Measurements from ENCODE around the gene LRCOL1. TPM values are rescaled to one million over a fixed set of nuclear protein-coding genes. Genes with fewer than 3 reads are reported as not detected.

LRCOL1 gene
- total and polyA plus RNA-seq, 2 of the 13 experiments (the other 11 are each of a cell fraction or from before 2014, with no cell fraction given): not detected

DNA sequence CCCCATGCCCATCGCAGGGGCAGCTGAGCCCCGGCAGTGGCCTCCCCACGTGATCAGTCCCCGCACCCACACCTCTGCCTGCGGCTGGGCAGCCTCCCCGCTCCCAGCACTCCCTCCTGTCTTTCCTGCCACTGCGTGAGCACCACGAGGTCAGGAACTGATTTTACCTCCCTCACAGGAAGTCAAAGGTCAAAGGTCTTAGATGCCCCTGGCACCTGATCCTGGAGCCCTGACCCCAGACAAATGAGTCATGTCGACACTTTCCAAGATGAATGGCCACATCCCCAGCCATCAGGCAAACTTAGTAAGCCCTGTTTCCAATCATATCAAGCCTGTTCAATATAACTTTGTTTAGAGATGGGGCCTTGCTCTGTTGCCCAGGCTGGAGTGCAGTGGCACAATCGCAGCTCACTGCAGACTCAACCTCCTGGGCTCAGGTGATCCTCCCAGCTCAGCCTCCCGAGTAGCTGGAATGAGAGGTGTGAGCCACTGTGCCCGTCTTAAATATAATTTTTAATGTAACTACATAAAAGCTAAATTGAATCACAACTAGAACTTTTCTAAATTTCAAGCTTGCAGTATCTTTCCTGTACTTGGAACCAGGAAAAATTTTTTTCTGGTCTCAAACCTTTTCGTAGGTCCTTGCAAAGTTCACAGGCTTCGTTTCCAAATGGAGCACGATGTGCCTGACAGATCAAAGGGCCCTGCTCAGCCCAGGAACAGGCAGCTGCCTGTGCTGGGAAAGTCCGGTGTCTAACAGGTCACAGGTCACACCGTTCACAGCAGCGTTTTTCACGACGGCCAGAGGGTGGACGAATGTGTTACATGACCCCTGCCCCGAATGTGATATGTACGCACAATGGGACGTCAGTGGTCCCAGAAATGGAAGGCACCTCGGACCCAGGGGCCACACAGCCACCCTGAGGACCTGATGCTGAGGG lies 1.9 kb downstream of the LRCOL1 start (continued):
- TF ChIP-seq, protein P1, sequence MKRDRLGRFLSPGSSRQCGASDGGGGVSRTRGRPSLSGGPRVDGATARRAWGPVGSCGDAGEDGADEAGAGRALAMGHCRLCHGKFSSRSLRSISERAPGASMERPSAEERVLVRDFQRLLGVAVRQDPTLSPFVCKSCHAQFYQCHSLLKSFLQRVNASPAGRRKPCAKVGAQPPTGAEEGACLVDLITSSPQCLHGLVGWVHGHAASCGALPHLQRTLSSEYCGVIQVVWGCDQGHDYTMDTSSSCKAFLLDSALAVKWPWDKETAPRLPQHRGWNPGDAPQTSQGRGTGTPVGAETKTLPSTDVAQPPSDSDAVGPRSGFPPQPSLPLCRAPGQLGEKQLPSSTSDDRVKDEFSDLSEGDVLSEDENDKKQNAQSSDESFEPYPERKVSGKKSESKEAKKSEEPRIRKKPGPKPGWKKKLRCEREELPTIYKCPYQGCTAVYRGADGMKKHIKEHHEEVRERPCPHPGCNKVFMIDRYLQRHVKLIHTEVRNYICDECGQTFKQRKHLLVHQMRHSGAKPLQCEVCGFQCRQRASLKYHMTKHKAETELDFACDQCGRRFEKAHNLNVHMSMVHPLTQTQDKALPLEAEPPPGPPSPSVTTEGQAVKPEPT (CRISPR knock-in tag; IDR thresholded peaks at IDR 0.05; ENCODE audit: low read depth): no peak
- TF ChIP-seq ZFP36L2 (CRISPR knock-in tag; IDR thresholded peaks at IDR 0.05): no peak
- no peak for TF ChIP-seq CBFB (CRISPR knock-in tag; IDR thresholded peaks at IDR 0.05)
- TF ChIP-seq RAD51 (IDR thresholded peaks at IDR 0.05; ENCODE audit: borderline replicate concordance): no peak
- TF ChIP-seq TBX2 (CRISPR knock-in tag; IDR thresholded peaks at IDR 0.05; ENCODE audit: borderline replicate concordance): peak; percentile 71
- TF ChIP-seq JDP2 (CRISPR knock-in tag; IDR thresholded peaks at IDR 0.05; ENCODE audit: borderline replicate concordance): no peak
- TF ChIP-seq, protein P2, sequence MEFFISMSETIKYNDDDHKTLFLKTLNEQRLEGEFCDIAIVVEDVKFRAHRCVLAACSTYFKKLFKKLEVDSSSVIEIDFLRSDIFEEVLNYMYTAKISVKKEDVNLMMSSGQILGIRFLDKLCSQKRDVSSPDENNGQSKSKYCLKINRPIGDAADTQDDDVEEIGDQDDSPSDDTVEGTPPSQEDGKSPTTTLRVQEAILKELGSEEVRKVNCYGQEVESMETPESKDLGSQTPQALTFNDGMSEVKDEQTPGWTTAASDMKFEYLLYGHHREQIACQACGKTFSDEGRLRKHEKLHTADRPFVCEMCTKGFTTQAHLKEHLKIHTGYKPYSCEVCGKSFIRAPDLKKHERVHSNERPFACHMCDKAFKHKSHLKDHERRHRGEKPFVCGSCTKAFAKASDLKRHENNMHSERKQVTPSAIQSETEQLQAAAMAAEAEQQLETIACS (CRISPR knock-in tag; IDR thresholded peaks at IDR 0.05): no peak
- peak; percentile 33; the same call in 1 of the 2 replicates for TF ChIP-seq PITX1 (CRISPR knock-in tag; IDR thresholded peaks at IDR 0.05)
- TF ChIP-seq, protein P3, sequence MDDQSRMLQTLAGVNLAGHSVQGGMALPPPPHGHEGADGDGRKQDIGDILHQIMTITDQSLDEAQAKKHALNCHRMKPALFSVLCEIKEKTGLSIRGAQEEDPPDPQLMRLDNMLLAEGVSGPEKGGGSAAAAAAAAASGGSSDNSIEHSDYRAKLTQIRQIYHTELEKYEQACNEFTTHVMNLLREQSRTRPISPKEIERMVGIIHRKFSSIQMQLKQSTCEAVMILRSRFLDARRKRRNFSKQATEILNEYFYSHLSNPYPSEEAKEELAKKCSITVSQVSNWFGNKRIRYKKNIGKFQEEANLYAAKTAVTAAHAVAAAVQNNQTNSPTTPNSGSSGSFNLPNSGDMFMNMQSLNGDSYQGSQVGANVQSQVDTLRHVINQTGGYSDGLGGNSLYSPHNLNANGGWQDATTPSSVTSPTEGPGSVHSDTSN (CRISPR knock-in tag; IDR thresholded peaks at IDR 0.05; ENCODE audit: borderline replicate concordance): no peak
- TF ChIP-seq ZNF790 (CRISPR knock-in tag; IDR thresholded peaks at IDR 0.05; ENCODE audit: borderline replicate concordance): no peak
- peak; percentile 69 for TF ChIP-seq ESRRA (CRISPR knock-in tag; IDR thresholded peaks at IDR 0.05; ENCODE audit: low read depth)
- TF ChIP-seq, protein P4, sequence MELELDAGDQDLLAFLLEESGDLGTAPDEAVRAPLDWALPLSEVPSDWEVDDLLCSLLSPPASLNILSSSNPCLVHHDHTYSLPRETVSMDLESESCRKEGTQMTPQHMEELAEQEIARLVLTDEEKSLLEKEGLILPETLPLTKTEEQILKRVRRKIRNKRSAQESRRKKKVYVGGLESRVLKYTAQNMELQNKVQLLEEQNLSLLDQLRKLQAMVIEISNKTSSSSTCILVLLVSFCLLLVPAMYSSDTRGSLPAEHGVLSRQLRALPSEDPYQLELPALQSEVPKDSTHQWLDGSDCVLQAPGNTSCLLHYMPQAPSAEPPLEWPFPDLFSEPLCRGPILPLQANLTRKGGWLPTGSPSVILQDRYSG (CRISPR knock-in tag; IDR thresholded peaks at IDR 0.05): no peak
- TF ChIP-seq ZNF207 (IDR thresholded peaks at IDR 0.05; ENCODE audit: borderline replicate concordance): no peak
- TF ChIP-seq MYNN (CRISPR knock-in tag; IDR thresholded peaks at IDR 0.05; ENCODE audit: low read depth): no peak
- TF ChIP-seq MYC (CRISPR knock-in tag; IDR thresholded peaks at IDR 0.05; ENCODE audit: borderline replicate concordance): peak; percentile 65
- TF ChIP-seq JUNB (CRISPR knock-in tag; IDR thresholded peaks at IDR 0.05; ENCODE audit: borderline replicate concordance): no peak
- no peak for TF ChIP-seq ADNP (CRISPR knock-in tag; IDR thresholded peaks at IDR 0.05)
- 0 out of 2 replicates have a peak, but pooled peaks have one; percentile 46 for TF ChIP-seq MIXL1 (CRISPR knock-in tag; IDR thresholded peaks at IDR 0.05)
- TF ChIP-seq ZNF232 (CRISPR knock-in tag; IDR thresholded peaks at IDR 0.05; ENCODE audit: borderline replicate concordance): peak; percentile 59; the same call in 1 of the 2 replicates
- no peak for TF ChIP-seq ZNF292 (CRISPR knock-in tag; IDR thresholded peaks at IDR 0.05; ENCODE audit: borderline replicate concordance, low read depth)
- no peak for TF ChIP-seq ISX (CRISPR knock-in tag; conservative IDR thresholded peaks at IDR 0.05)
- 0 out of 2 replicates have a peak, but pooled peaks have one; percentile 26 for TF ChIP-seq ZSCAN21 (CRISPR knock-in tag; IDR thresholded peaks at IDR 0.05; ENCODE audit: borderline replicate concordance)
- TF ChIP-seq SOX6 (IDR thresholded peaks at IDR 0.05): no peak
- TF ChIP-seq SOX6 (CRISPR knock-in tag; IDR thresholded peaks at IDR 0.05): peak; percentile 30; the same call in 1 of the 2 replicates

Data from HepG2 (cell line).